Activated CD8-positive, alpha-beta memory T cell treated with anti-CD3 and anti-CD28 coated beads for 1 hour (primary cell): ENCODE measurements around the gene WDR37.

ENCODE experiments used
- DNase-seq, 2 donors: peaks; one replicate each; pipeline ENCODE4 v3.0.0-alpha.2; 2020; ENCODE audit warnings: low read depth in 1 of 2; ENCODE audit errors: extremely low read depth in 1 of 2

Gene WDR37

GRCh38 chr10:1180836-1181235 is 124.7 kb downstream of the WDR37 start:
- no peak for DNase-seq
